ENCODE measurements around the gene CARD6. TPM values are rescaled to one million over a fixed set of nuclear protein-coding genes. Genes with fewer than 3 reads are reported as not detected.

The CARD6 gene
- total and polyA plus RNA-seq, 2 of the 13 experiments (the other 11 are each of a cell fraction or from before 2014, with no cell fraction given): 0.33 to 1.4 TPM

DNA sequence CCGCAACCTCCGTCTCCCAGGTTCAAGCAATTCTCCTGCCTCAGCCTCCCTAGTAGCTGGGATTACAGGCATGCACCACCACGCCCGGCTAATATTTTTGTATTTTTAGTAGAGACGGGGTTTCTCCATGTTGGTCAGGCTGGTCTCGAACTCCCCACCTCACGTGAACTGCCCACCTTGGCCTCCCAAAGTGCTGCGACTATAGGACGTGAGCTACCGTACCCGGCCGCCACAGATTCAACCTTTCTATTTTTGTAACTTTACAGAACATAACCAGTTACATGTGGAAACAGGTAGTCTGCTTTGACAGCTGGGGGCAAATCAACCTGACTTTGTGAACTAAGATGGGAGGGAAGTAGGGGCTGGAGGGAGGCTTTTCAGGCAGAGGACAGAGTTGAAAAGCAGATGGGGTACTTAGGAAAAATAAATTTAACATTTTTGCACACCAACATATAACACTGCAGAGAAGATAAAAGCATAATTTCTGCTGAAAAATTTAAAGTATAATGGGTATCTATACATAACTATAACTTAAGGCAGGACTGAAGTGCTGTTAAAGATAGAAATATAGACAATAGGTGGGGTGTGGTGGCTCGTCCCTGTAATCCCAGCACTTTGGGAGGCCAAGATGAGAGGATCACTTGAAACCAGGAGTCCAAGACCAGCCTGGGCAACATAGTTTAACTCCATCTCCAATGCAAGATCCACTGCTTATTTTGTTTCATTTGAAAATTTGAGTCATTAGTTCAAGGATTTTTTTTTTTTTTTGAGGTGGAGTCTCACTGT is 11.2 kb upstream of the CARD6 start:
- DNase-seq (ENCODE audit: low spot score): no peak
- Histone ChIP-seq H3K27ac (ENCODE audit: extremely low read length, insufficient read depth, low read length) (no peak overlapping the region), H3K4me3 (replicated peaks in 1 of 3; ENCODE audit: insufficient read depth in 1 of 3, low read depth in 2 of 3, low read length in 3 of 3) (no peak overlapping the region), H3K27me3 (ENCODE audit: control insufficient read depth in 1 of 2, insufficient read depth in 2 of 2, low read length in 2 of 2) (no peaks in the 10 kb centered on the region; a peak in 1 of 5 replicates), H3K9ac (ENCODE audit: insufficient read depth, low read depth, low read length) (no peak overlapping the region), H2AFZ (ENCODE audit: low read length) (no peak overlapping the region), H3K4me2 (ENCODE audit: low read depth, low read length) (no peak overlapping the region), H3K36me3 (replicated peaks in 1 of 2; ENCODE audit: control insufficient read depth in 1 of 2, insufficient read depth in 2 of 2, low read length in 2 of 2) (peaks cover 17 to 74% of the 10 kb centered on the region in 2 experiments), H3K79me2 (ENCODE audit: insufficient read depth, low read length) (peaks cover 27% of the 10 kb centered on the region), H4K20me1 (ENCODE audit: insufficient read depth, low read length) (peaks cover 67% of the 10 kb centered on the region), H3K9me3 (ENCODE audit: low read length) (no peaks in the 10 kb centered on the region), H3K4me1 (ENCODE audit: insufficient read depth, low read length) (peaks cover 42% of the 10 kb centered on the region)
- TF ChIP-seq RBM22 (optimal IDR thresholded peaks at IDR 0.05; ENCODE audit: low read length) (peak; percentile 58), POLR2AphosphoS2 (IDR thresholded peaks at IDR 0.05; ENCODE audit: low read depth, low read length) (peak; percentile 74), ZNF337 (CRISPR knock-in tag; IDR thresholded peaks at IDR 0.05; ENCODE audit: borderline replicate concordance, low read depth) (no peak), POLR2G (IDR thresholded peaks at IDR 0.05; ENCODE audit: low read depth, low read length) (0 out of 2 replicates have a peak, but pooled peaks have one; percentile 20)
- in situ Hi-C loops (cut with HindIII; ENCODE audit: extremely low pct_ligation_motif_present, low pct_unique_long_range_greater_than_20kb) (loop anchor here (5.0 kb wide), 1 partner anchor 73 kb away; the partner anchor contains the start of gene TTC33), intact Hi-C loops (cut with micrococcal nuclease; ENCODE audit: unreplicated experiment) (no loop called here)
- POLR2A ChIA-PET: interaction anchor here (1.0 to 1.7 kb wide), 2 partner anchors 31 to 46 kb away, joined by 3 to 11 read pairs; partner anchors contain the start of gene PRKAA1
- ATAC-seq: no peak
- no TSS peak for BruUV-seq (replicated peaks)
- CTCF ChIA-PET (ENCODE audit: low intra/inter-chr PET ratio, low total read pairs): no interaction called here
- no peak for FAIRE-seq
- 98% methylated on average over 13 of the region's 13 CpGs for WGBS (ENCODE audit: low lambda C conversion rate)

- in situ Hi-C loops (cut with HindIII; ENCODE audit: extremely low pct_ligation_motif_present, low pct_unique_long_range_greater_than_20kb): loop anchor here (5.0 kb wide), 1 partner anchor 74 kb away; the partner anchor contains the start of gene TTC33
- no peak overlapping the region for H3K9ac ChIP-seq (ENCODE audit: insufficient read depth, low read depth, low read length)
- peak overlapping the region; percentile 25; the same call in 1 of the 2 replicates for H3K4me2 ChIP-seq (ENCODE audit: low read depth, low read length)
- peak overlapping the region; percentile 21 for H3K27ac ChIP-seq (ENCODE audit: extremely low read length, insufficient read depth, low read length)
- H3K9me3 ChIP-seq (ENCODE audit: low read length): no peaks in the 10 kb centered on the region
- H3K4me3 ChIP-seq (replicated peaks in 1 of 3; ENCODE audit: insufficient read depth in 1 of 3, low read depth in 2 of 3, low read length in 3 of 3): no peak overlapping the region
- intact Hi-C loops (cut with micrococcal nuclease; ENCODE audit: unreplicated experiment): no loop called here
- ChIA-PET POLR2A (interaction anchor here (1.4 to 2.5 kb wide), 2 partner anchors 28 to 47 kb away, joined by 3 to 6 read pairs; no protein-coding TSS in a partner anchor), CTCF (ENCODE audit: low intra/inter-chr PET ratio, low total read pairs) (no interaction called here)
- ATAC-seq (no peak), DNase-seq (ENCODE audit: low spot score) (no peak), FAIRE-seq (no peak)
- peaks cover 57% of the 10 kb centered on the region for H4K20me1 ChIP-seq (ENCODE audit: insufficient read depth, low read length)
- peaks cover 17 to 74% of the 10 kb centered on the region in 2 experiments for H3K36me3 ChIP-seq (replicated peaks in 1 of 2; ENCODE audit: control insufficient read depth in 1 of 2, insufficient read depth in 2 of 2, low read length in 2 of 2)
- H3K79me2 ChIP-seq (ENCODE audit: insufficient read depth, low read length): peaks cover 27% of the 10 kb centered on the region
- peaks cover 50% of the 10 kb centered on the region for H3K4me1 ChIP-seq (ENCODE audit: insufficient read depth, low read length)
- no peak overlapping the region for H2AFZ ChIP-seq (ENCODE audit: low read length)
- 86% methylated on average over 4 of the region's 4 CpGs for WGBS (ENCODE audit: low lambda C conversion rate)
- no TSS peak for BruUV-seq (replicated peaks)
- H3K27me3 ChIP-seq (ENCODE audit: control insufficient read depth in 1 of 2, insufficient read depth in 2 of 2, low read length in 2 of 2): no peaks in the 10 kb centered on the region; a peak in 1 of 5 replicates
- TF ChIP-seq AGO2 (optimal IDR thresholded peaks at IDR 0.05; ENCODE audit: low read depth, low read length) (peak; percentile 73), RBFOX2 (IDR thresholded peaks at IDR 0.05; ENCODE audit: low read depth, low read length) (peak; percentile 77), SOX13 (IDR thresholded peaks at IDR 0.05) (no peak), SOX13 (CRISPR knock-in tag; conservative IDR thresholded peaks at IDR 0.05 in 1 of 2, IDR thresholded peaks at IDR 0.05 in 1 of 2) (0 out of 4 replicates have a peak, but pooled peaks of 1 of the 2 experiments have one; percentile 21), POLR2A (IDR thresholded peaks at IDR 0.05; ENCODE audit: insufficient read depth in 1 of 2, low read depth in 2 of 2, low read length in 2 of 2) (0 out of 4 replicates have a peak, but pooled peaks of 1 of the 2 experiments have one; percentile 26)
- TF ChIP-seq, protein P1, sequence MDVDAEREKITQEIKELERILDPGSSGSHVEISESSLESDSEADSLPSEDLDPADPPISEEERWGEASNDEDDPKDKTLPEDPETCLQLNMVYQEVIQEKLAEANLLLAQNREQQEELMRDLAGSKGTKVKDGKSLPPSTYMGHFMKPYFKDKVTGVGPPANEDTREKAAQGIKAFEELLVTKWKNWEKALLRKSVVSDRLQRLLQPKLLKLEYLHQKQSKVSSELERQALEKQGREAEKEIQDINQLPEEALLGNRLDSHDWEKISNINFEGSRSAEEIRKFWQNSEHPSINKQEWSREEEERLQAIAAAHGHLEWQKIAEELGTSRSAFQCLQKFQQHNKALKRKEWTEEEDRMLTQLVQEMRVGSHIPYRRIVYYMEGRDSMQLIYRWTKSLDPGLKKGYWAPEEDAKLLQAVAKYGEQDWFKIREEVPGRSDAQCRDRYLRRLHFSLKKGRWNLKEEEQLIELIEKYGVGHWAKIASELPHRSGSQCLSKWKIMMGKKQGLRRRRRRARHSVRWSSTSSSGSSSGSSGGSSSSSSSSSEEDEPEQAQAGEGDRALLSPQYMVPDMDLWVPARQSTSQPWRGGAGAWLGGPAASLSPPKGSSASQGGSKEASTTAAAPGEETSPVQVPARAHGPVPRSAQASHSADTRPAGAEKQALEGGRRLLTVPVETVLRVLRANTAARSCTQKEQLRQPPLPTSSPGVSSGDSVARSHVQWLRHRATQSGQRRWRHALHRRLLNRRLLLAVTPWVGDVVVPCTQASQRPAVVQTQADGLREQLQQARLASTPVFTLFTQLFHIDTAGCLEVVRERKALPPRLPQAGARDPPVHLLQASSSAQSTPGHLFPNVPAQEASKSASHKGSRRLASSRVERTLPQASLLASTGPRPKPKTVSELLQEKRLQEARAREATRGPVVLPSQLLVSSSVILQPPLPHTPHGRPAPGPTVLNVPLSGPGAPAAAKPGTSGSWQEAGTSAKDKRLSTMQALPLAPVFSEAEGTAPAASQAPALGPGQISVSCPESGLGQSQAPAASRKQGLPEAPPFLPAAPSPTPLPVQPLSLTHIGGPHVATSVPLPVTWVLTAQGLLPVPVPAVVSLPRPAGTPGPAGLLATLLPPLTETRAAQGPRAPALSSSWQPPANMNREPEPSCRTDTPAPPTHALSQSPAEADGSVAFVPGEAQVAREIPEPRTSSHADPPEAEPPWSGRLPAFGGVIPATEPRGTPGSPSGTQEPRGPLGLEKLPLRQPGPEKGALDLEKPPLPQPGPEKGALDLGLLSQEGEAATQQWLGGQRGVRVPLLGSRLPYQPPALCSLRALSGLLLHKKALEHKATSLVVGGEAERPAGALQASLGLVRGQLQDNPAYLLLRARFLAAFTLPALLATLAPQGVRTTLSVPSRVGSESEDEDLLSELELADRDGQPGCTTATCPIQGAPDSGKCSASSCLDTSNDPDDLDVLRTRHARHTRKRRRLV (CRISPR knock-in tag; IDR thresholded peaks at IDR 0.05): no peak
These were observed 9.6 kb upstream of the CARD6 start for GRCh38 chr5:40831346-40832210.
